WERI-Rb-1 (cell line): ENCODE measurements around the gene PTPN3.

ENCODE experiments used
- DNase-seq: peaks from one replicate; pipeline ENCODE4 v3.0.0-alpha.2; 2020
- H3K27ac ChIP-seq: fragments of 250-450 bp; sonication (Bioruptor Pico); 2 replicates; pipeline ENCODE4 v1.5.1; 2020; ENCODE audit warnings: mild to moderate bottlenecking, moderate library complexity
- H3K27me3 ChIP-seq: fragments of 250-450 bp; sonication (Bioruptor Pico); 2 replicates; pipeline ENCODE4 v1.5.1; 2021; ENCODE audit warnings: mild to moderate bottlenecking, low read depth, moderate library complexity; ENCODE audit not compliant: insufficient read depth, severe bottlenecking
- H3K36me3 ChIP-seq: fragments of 250-450 bp; sonication (Bioruptor Pico); 2 replicates; pipeline ENCODE4 v1.5.1; 2020; ENCODE audit warnings: mild to moderate bottlenecking, moderate library complexity
- H3K4me3 ChIP-seq: 2 replicates; pipeline ENCODE4 v1.5.1; 2011; ENCODE audit warnings: low read depth, mild to moderate bottlenecking, control low read depth, low read length
- H3K9me3 ChIP-seq: fragments of 250-450 bp; sonication (Bioruptor Pico); 2 replicates; pipeline ENCODE4 v1.5.1; 2021; ENCODE audit warnings: mild to moderate bottlenecking, moderate library complexity; ENCODE audit not compliant: severe bottlenecking
- TF ChIP-seq, protein P1 (sequence below): IDR thresholded peaks from 2 replicates; pipeline ENCODE4 v1.5.1; 2011; ENCODE audit warnings: low read depth, mild to moderate bottlenecking, control low read depth, inconsistent platforms, low read length

PTPN3 gene

DNA sequence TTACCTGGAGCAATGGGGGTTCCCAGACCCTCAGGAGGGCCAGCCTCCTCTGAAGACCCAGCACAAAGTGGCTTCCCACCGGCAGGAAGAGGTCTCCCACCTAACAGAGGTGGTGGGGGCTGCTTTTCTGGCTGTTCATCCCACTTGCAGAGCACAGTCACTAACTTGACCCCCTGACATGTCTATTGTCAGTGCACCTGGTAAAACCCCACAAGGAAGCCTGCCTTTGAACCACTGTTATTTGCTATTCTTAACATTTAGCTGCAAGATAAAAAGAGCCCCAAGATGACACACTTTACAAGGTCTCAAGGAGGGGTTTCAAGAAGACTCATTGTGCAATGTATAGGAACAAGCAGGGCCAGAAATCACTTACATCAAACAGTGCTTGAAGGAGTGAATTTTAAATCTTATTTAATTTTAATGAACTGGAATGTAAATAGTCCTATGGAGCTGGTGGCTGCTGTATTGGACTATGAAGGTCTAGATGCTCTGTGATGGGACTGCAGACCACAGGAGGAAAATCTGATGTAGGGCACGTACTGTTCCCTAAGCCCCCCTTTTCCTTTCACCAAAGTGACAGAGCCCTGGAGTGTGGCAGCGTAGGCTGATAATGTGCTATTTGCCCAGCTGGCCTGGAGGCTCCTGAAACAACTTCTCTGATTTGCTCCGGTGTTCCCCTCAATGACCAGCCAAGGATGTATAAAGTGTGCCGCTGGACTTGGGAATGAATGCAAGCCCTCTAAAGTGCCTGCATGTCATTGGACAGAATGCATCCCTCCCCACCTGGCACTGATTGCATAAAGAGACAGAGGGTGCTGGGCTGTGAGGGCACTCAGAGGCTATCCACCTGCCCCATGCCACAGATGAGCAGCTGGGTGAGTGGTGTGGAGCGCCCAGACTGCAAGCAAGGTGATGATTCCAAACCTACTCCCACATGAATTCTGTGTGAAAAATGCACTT is 80.2 kb downstream of the PTPN3 start:
- Histone ChIP-seq H3K36me3 (no peaks in the 10 kb centered on the region), H3K9me3 (no peaks in the 10 kb centered on the region), H3K27ac (no peak overlapping the region), H3K27me3 (no peaks in the 10 kb centered on the region), H3K4me3 (no peak overlapping the region)
- TF ChIP-seq, protein P1, sequence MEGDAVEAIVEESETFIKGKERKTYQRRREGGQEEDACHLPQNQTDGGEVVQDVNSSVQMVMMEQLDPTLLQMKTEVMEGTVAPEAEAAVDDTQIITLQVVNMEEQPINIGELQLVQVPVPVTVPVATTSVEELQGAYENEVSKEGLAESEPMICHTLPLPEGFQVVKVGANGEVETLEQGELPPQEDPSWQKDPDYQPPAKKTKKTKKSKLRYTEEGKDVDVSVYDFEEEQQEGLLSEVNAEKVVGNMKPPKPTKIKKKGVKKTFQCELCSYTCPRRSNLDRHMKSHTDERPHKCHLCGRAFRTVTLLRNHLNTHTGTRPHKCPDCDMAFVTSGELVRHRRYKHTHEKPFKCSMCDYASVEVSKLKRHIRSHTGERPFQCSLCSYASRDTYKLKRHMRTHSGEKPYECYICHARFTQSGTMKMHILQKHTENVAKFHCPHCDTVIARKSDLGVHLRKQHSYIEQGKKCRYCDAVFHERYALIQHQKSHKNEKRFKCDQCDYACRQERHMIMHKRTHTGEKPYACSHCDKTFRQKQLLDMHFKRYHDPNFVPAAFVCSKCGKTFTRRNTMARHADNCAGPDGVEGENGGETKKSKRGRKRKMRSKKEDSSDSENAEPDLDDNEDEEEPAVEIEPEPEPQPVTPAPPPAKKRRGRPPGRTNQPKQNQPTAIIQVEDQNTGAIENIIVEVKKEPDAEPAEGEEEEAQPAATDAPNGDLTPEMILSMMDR, result no peak
- no peak for DNase-seq

DNA sequence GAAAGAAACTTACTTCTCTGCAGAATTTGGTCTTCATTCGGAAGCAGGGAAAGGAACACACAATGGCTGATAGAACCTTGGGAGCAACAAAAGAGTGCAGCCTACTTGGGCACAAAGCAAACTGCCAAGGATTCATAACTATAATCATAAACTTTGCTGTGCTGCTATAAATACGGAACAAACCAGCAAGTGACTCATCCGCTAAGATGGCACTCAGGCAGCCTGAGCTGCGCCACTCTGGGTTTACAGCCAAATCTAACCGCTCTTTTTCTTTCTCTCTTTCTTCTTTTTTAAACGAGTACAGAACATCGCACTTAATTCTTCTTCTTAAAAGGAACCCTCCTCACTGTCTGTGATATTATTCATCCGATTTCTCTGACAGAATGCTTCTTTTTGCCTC is 81.1 kb downstream of the PTPN3 start:
- H3K36me3 ChIP-seq, result no peaks in the 10 kb centered on the region
- H3K9me3 ChIP-seq, result no peaks in the 10 kb centered on the region
- H3K27me3 ChIP-seq, result no peaks in the 10 kb centered on the region
- no peak overlapping the region for H3K4me3 ChIP-seq
- H3K27ac ChIP-seq, result no peak overlapping the region
- TF ChIP-seq, protein P1, result no peak
- DNase-seq, result no peak

DNA sequence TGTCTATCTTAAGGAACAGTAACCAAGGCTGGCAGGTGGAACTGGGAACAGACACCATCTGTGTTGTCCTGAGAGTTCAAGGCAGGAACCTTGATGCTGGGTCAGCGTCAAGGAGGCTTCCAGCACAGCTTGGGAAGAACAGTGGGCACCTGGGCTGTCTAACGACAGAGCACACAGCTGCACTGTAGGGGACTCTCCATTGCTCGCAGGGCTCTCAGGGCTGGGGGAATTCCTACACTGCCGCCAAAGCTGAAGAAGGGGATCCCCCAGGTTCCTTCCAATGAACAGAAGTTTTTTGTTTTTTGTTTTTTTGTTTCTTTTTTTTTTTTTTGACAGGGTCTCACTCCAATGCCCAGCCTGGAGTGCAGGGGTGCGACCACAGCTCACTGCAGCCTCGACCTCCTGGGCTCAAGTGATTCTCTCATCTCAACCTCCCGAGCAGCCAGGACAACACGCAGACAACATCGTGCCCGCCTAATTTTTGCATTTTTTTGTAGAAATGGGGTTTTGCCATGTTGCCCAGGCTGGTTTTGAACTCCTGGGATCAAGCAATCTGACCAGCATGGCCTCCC is 81.9 kb downstream of the PTPN3 start:
- Histone ChIP-seq H3K27me3 (no peaks in the 10 kb centered on the region), H3K27ac (no peak overlapping the region), H3K9me3 (no peaks in the 10 kb centered on the region), H3K4me3 (no peak overlapping the region), H3K36me3 (no peaks in the 10 kb centered on the region)
- TF ChIP-seq, protein P1, result no peak
- no peak for DNase-seq

DNA sequence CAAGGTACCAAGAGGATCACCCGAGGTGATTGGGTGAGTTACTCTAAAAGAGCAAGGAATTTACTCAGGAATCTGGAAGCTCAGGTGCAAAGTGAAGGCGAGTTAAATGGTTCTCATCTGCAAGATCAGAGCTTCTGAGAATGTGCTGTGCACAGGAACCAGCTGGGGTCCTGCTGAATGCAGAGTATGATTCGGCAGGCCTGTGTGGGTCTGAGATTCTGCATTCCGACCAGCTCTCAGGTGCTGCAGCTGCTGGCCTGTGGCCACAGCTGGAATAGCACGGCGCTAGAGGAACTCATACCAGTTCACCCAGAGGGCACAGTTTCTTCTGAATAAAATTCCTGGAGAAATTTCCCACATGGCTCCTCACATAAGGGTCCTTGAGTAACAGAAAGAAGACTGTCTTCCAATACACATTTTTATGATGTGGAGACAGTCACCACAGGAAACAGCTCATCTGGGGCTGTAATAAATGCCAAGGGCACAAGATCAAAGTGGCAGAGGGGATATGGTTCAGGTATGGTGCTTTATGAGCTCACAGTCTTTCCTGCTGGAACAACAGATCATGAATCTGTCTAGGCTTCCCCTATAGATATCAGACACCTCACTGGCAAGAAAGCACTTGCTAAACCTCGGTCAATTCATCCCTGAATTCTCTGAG is 83.9 kb downstream of the PTPN3 start:
- TF ChIP-seq, protein P1, result no peak
- no peak for DNase-seq
- Histone ChIP-seq H3K9me3 (no peaks in the 10 kb centered on the region), H3K4me3 (no peak overlapping the region), H3K27me3 (no peaks in the 10 kb centered on the region), H3K36me3 (no peaks in the 10 kb centered on the region), H3K27ac (no peak overlapping the region)

DNA sequence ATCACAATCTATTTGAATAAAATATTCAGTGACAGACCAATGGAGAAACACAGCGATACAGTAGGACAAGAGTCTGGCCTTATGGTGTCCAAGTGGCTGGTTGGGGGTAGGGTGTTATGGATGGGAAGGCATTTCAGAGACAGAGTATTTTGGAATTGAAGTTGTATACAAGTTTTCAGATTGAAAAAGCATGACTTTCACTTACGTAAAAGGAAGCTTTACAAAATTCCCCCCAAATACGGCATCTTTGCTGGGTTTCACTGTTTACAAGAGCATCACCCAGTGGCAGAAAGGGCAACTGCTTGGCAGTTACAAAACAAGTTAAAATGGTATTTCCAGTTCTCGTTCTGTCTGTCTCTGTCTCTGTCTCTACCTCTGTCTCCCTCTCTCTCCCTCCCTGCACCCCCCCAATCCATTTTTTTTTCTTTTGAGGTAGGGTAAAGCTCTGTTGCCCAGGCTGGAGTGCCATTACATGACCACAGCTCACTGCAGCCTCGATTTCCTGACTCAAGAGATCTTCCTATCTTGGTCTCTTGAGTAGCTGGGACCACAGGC is 86.2 kb downstream of the PTPN3 start:
- Histone ChIP-seq H3K9me3 (no peaks in the 10 kb centered on the region), H3K27ac (no peak overlapping the region), H3K4me3 (no peak overlapping the region), H3K36me3 (no peaks in the 10 kb centered on the region), H3K27me3 (no peaks in the 10 kb centered on the region)
- DNase-seq, result peak; percentile 46
- TF ChIP-seq, protein P1, result peak; percentile 92
